GM19193 (cell line): ENCODE measurements around the gene IFT43.

Experiments used
- POLR2A ChIP-seq: IDR thresholded peaks from 4 replicates; pipeline ENCODE4 v1.6.1; 2011; ENCODE audit not compliant: insufficient read depth, insufficient read length; ENCODE audit errors: extremely low read depth

IFT43 gene

DNA sequence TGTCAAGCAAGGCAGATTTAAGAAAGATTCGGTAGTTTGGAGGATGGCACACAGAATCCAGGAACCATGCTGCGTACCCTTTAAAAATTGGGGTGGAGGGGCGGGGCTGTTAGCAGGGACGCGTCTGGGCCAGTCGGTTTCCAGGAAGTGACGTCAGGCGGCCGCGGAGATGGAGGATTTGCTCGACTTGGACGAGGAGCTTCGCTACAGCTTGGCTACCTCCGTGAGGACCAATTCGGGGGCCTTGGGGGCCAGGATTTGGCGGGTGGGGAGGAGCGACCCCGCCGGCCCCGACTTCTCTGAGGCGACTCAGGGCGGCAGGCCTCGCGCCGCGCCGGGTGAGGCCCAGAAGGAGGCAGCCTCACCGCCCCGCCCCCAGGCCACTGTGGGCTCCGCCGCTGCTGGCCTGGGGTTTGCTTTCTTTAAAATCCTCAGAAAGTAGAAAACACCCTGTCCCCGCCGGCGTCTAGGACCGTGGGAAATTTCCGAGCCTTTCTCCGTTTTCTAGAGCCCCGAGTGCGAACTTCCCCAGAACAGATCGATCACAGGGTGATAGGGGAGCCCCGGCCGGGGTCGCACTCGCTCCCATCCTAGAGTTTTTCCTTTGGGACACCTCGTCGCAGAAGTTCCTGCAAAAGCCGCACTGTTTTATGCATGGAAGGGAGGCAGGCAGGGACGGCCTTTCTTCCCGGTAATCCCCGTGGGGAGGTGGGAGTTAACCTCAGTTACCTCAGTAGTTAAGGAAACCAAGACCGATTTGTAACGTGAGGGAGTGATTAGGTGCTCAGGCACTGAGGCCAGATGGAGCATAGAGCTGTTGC lies at the start of gene IFT43:
IFT43 (plus strand) TSS at position 146 of the 821 bp plus-strand sequence; CDS start at position 170, 24 bp downstream.
- peak; percentile 33 for TF ChIP-seq POLR2A

DNA sequence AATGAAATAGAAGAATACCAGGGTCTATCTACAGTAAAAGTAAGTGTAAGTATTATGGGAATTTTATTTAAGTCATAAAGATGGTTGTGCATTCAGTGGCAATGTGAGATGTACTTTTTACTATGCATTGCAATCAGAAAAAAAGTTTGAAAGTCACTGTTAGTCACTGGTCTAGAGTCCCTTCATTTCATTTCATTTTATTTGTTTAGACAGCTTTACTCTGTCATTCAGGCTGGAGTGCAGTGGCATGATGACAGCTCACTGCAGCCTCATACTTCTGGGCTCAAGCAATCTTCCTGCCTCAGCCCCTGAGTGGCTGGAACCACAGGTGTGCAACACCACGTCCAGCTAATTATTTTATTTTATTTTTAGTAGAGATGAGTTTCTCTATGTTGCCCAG lies 46.4 kb upstream of the IFT43 start:
- no peak for TF ChIP-seq POLR2A

DNA sequence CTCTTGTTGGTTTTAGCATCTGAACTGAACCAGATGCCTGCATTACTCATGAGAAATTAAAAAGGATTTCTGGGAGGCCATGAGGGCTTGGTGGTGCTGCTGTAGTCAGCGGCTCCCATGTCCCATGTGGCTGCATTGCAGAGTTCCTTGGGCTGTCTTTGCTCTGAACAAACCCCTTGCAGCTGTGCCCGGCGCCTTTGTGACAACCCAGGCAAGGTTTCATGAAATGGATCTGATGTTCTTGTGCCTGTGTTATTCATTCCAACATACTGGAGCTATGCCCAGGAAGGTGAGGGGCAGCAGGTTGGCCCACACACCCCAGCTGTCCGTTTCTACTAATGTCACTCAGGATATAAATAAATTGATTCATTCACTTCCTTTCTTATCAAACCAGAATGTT lies 44.5 kb upstream of the IFT43 start:
- TF ChIP-seq POLR2A = no peak

DNA sequence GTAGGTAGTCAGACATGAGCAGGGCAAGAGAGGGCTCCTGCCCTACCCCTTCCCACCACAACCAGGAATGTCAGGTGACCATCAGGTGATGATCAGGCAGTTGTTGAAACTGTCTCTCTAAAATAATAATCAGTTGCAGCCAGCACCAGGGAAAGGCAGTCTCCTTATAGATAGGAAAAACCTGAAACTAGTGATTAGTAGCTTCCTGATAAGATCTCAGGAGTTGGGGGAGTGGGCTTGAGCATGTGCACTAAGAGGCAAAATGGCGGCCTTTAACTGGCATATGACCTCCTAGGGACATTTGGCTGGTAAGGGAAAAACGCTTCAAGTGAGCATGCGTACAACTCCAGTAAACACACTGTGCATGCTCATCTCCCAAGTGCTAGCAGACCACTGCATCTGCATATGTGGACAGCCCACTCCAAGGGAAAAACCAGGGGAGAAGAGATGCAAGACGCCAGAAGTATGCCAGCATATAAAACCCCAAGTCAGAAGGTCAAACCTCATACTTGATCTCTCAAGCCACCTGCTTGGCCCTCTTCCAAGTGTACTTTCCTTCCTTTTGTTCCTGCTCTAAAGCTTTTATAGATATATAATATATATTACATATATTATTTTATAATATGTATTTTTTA lies 40.8 kb upstream of the IFT43 start:
- TF ChIP-seq POLR2A = no peak

- no peak for TF ChIP-seq POLR2A
These were observed 38.8 kb upstream of the IFT43 start for GRCh38 chr14:75946785-75947184.

DNA sequence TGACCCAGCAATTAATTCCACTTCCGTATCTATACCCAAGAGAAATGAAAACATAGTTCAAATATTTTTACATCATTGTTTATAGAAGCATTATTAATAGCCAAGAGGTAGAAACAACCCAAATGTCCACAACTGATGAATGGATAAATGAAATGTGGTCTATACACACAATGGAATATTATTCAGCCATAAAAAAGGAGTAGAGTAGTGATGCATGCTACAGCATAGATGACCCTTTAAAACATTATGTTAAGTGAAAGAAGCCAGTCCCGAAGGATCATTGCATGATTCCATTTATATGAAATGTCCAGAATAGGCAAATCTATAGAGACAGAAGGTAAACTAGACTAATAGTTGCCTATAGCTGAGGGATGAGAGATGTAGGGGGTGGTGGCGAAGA lies 33.1 kb upstream of the IFT43 start:
- TF ChIP-seq POLR2A = no peak

DNA sequence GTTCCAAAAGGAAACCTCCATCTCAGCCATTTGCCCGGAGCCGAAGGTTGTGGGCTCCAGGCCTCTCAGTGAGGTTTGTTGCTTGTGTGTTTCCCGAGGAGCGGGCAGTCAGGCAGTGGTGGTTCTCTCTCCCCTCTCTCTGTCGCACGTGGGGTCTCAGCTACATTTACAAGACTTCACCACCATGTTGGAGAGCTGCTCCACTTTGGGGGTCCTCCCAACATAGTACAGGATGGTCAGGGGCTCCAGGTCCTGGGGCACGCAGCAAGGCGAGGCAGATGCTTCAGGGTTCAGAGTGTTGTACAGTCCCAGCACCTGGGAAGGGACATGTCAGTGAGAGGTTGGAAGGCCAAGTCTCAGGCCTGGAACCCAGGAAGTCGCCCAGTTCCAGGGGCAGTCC lies 26.5 kb upstream of the IFT43 start:
- no peak for TF ChIP-seq POLR2A

GRCh38 chr14:75960231-75960630 lies 25.3 kb upstream of the IFT43 start:
- no peak for TF ChIP-seq POLR2A

DNA sequence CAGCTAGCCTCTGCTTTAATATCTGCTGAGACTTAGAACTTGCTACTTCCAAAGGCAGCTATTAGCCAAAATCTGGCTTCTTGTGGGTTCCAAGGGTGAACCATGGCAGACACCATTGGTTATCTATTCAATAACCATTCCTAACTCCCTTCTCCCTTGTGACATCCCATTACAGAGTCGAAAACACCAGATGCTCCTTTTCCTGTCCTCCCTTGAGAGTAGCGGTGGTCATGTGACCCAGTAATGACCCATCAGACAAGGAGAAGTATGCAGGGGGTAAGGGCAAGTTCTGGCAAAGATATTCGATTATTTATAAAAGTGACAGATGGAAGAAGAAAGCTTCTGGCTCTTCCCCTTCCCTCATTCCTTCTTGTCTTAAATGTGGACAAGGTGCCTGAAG lies 23.9 kb upstream of the IFT43 start:
- no peak for TF ChIP-seq POLR2A

GRCh38 chr14:75967866-75968265 lies 17.7 kb upstream of the IFT43 start:
- no peak for TF ChIP-seq POLR2A

DNA sequence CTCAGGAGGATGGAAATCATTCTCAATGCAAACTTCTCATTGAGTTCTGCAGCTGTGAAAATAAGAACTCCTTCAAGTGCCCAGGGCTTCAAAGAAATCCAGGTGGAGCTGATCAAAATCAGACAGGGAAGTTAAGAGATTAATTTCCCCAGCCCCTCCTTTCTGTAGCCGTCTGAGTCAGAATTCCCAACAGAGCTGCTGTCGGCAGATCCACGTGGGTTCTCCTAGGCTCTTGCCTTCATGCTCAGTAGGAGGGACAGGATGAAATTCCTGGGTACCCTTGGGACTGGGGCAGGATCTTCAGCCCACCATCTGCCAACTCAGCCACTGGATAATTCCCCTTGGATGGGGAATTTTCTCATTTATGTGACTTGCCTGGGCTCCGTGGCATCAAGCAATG lies 17.1 kb upstream of the IFT43 start:
- no peak for TF ChIP-seq POLR2A

DNA sequence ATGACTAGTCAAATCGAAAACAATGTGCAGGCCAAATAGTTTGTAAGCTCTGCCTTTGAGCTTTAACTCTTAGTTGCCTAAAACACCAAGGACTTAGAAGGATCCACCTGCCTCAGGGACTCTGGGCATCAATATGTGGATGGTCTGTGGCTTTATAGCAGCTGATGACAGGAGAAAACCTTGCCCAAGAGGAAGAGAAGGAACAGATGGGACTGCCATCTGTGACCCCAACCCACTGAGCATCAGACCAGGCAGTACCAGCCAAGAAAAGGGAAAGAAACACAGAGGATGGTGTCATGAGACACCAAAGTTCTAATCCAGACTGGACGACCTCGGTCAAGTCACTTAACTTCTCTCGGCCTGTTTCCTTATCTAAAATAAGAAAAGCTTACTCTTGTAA lies 16.4 kb upstream of the IFT43 start:
- no peak for TF ChIP-seq POLR2A

DNA sequence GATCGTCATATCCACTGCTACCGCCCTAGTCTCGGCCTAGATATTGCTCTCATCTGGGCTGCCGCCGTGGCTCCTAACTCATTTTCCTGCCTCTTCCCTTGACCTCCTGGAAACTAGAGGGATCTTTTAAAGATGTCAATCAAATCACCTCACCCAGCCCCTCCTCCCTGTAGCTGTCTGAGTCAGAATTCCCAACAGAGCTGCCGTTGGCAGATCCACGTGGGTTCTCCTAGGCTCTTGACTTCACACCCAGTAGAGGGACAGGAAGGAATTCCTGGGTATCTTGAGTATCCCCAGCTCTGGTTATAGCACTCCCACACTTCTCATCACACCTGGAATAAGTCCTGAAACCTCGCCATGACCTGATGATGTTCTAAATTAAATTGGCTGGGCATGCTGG lies 15.7 kb upstream of the IFT43 start:
- TF ChIP-seq POLR2A = no peak

GRCh38 chr14:75970989-75971388 lies 14.6 kb upstream of the IFT43 start:
- TF ChIP-seq POLR2A = no peak

DNA sequence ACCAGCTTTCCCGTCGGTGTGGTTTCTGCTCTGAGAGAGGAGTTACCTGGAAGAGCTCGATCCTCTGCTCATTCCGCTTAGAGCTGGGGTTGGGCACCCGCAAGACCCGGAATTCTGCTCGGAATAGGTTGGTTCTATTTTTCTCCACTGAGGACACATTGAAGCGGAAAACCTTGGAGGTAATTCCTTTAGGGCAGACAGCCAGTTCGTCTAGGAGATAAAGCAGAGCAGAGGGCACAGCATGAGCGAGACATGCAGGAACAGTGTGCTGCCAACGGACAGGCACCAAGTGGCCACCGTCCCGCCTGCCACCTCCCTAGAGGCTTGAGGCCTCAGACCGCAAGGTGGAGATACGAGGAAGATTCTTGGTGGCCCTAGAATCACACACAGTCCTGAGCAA lies 14.1 kb upstream of the IFT43 start:
- TF ChIP-seq POLR2A = no peak

DNA sequence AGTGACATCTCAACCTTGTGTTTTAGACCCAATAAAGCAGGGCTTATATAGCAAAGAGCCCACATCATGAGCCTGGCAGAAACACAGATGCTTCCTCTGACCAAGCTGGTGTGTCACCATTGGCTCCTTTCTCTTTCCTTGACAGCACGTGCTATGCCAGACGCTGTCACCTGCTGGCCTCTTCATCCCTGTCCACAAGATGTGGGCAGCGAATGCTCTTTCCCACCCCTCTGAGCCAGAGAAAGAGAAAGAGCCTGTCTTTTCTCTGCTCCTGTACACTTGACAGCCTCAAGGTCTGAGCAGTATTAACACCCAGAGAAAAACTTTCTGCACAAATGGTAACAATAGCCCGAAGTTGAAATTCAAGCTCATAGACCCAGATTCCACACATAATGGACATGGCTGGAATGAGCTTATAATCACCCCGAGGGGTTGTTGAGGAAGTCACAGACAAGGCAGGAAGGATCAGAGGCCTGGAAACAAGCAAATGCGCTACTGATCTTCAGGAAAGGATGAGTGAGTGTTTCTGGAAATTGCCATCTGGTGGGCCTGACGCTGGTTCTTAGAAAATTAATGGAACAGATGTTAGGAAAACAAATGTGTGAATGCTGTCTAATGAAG lies 12.7 kb upstream of the IFT43 start:
- no peak for TF ChIP-seq POLR2A

GRCh38 chr14:75976826-75977581 lies 8.6 kb upstream of the IFT43 start:
- TF ChIP-seq POLR2A = no peak
